ENCODE measurements around the gene DLG2.
"Not testable (repeated sequence)": the region's sequence is repeated elsewhere in the genome, so short reads cannot be mapped to it uniquely, and the experiment has no call there.

Gene DLG2

DNA sequence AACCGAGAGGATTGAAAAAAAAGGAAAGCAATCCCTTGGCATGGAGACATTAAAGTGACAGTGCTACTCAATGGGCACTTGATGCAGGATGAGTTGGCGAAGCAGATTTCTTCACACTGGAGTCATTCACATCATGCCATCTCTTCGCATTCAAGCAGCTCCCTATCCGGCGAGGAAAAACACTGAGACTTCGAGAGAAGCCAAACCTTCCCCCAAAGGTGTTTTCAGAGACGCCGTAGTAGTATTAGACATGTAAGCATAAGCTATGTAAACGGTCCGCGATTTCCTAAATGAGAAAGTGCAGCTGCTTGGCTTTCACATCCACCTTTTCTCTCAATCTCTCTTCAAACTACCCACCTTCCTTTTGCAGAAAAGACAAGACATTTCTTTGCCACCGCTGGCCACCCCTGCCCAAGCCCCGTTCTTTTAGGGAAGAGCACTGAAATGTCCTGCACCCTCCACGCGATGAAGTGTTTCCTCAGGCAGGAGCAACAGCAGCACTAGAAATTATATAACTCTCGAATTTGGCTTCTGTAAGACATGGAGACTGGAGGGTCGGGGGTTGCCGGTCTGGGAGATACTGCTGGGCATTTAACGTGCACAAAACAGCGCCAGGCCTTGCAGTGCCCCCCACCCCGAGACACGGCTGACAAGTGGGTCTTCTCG lies at the start of gene DLG2:
Gene DLG2 (minus strand): TSS at position 13 of the 666 bp plus-strand sequence.
- DNase-seq = no peak

DNA sequence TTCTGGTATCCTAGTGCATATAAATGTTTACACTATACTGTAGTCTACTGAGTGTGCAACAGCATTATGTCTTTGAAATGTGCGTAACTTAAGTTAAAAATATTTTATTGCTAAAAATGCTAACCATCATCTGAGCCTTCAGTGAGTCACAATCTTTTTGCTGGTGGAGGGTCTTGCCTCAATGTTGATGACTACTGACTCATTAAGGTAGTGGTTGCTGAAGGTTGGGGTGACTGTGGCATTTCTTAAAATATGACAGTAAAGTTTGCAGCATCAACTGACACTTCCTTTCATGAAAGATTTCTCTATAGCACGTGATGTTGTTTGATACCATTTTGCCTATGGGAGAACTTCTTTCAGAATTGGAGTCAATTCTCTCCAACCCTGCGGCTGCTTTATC lies 46.2 kb upstream of the DLG2 start:
- DNase-seq = no peak

DNA sequence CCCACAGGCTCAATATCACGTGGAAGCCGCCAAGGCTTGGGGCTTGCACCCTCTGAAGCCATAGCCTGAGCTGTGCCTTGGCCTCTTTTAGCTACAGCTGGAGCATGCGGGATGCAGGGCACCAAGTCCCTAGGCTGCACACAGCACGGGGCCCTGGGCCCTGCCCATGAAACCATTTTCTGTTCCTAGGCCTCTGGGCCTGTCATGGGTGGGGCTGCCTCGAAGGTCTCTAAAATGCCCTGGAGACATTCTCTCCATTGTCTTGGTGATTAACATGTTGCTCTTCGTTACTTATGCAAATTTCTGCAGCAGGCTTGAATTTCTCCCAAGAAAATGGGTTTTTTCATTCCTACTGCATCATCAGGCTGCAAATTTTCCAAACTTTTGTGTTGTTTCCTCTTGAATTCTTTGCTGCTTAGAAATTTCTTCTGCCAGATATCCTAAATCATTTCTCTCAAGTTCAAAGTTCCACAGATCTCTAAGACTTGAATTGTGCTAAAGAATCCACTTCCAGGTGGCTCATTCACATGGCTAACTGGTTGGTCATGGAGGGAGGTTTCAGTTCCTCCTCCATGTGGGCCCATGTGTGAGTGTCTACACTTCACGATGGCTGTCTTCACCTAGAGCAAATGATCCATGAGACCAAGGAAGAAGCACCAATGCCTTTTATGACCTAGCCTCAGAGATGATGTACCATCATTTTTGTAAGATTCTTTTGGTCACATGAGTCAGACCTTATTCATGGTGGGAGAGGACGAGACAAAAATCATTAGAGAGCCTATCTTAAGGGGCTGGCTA lies 45.2 kb upstream of the DLG2 start:
- DNase-seq = no peak

GRCh38 chr11:85670949-85671663 lies 44.0 kb upstream of the DLG2 start:
- not testable (repeated sequence) for DNase-seq

GRCh38 chr11:85668157-85668556 lies 41.0 kb upstream of the DLG2 start:
- no peak for DNase-seq

DNA sequence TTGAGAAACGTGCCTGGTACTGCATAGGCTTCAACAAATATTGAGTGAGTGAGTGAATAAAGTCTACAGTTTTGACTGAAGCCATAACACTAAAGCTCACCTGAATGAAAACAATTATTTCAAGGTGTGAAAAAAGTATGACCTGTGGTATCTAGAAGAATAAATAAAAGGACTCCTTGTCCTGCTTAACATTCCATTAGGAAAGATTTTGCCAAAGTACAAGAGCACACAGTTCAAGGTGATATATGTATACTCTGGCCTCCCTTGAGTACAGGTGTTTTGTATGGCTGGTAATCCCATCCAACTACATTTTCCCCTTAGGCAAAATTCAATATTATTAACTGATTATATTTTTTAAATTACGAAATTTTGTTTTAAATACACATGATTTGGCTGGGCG lies 39.5 kb upstream of the DLG2 start:
- no peak for DNase-seq

DNA sequence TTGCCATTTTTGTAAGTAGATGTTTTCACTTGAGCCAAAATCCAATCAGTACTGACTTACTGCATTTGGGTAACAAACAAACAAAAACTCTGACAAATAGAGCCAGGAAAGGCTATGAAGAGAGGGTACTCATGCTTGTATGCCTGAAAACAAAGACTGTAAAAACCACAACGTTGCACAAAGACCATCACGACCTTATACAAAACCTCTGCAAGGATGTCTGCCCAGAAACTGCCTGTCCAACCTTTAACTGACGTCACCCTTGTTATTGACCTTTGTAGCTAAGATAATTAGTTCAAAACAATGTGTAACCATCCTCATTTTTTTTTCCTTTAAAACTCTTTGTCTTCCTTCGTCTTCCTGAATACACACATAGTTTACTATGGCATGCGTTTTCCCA lies 38.6 kb upstream of the DLG2 start:
- no peak for DNase-seq

DNA sequence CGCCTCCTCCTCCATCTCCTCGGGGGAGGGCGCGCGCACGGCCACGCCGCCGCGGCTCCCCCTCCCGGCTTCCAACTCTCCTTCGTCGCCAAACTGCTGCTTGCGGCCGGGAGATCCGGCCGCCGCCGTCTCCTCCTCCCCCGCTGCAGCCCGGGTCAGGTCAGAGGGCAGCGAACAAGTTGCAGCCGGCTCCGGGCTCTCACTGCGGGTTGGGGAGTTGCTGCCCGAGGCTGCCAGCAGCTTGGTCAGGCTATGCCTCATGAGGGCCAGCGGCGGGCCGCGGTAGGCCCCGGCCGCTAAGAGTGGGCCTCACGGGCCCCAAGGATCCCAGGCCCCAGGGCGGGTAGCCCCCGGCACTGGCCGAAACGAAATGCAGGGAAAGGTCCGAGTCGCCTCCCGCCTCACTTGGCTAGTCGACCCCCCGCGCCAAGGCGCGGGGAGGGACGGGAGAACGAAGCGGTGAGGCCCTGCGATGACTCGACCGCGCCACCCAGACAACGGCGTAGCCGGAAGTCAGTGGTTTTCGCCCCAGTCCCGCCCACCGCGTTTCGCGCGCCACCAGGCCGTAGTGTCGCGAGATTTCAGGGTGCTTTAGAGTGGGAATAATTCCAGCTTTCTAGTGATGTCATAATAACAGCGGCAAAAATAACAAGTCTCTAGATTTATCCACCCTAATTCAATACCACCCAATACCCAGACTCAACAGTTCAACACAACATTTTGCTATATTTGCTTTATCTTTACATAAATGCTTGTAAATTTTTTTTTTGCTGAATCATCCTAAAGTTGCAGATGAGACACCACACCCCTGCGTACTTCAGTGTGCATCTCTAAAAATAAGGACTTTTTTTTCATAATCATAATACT lies 37.7 kb upstream of the DLG2 start, which contains the start of gene CREBZF:
Gene CREBZF (minus strand): TSS at position 515 of the 867 bp plus-strand sequence. CDS start 254 bp downstream, at position 261.
- DNase-seq = peak; percentile 98

DNA sequence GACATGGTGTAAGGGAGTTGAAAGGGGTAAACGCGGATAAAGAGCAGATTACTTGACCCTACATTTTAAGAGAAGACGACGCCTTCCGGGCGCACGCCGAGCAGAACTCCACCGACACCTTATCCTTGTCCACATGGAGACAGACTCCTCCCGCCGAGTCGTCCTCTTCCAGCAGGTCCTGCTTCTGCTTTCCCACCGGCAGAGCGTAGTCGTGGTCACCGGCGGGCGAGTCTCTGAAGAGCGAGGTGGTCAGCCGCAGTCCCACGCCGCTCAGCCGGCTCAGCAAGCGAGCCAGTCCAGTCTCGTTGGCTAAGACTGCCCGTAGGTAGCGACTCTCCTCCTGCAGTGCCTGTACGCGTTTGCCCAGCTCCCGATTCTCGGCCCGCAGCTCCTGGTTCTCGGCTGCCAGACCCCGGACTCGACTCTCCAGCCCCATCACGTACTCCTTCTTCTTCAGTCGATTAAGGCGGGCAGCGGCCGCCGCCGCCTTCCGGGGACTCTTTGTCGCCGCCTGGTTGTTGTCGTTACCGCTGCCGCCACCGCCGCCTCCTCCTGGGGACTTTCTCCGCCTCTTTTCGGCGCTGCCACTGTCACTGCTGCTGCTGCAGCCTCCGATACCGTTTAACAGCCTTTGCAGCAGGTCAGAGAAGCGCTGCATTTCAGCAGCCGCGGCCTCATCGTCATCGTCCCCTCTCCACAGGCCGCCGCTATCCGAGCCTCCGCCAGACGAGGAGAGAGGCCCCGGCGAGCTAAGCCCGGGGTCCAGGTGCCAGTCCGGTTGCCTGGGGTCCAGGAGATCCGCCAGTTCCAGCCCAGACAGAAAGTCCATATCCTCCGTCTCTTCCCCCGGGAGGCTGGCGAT lies 36.8 kb upstream of the DLG2 start:
- peak; percentile 91 for DNase-seq

- no peak for DNase-seq
Measured at GRCh38 chr11:85663080-85663752, 36.1 kb upstream of the DLG2 start.

DNA sequence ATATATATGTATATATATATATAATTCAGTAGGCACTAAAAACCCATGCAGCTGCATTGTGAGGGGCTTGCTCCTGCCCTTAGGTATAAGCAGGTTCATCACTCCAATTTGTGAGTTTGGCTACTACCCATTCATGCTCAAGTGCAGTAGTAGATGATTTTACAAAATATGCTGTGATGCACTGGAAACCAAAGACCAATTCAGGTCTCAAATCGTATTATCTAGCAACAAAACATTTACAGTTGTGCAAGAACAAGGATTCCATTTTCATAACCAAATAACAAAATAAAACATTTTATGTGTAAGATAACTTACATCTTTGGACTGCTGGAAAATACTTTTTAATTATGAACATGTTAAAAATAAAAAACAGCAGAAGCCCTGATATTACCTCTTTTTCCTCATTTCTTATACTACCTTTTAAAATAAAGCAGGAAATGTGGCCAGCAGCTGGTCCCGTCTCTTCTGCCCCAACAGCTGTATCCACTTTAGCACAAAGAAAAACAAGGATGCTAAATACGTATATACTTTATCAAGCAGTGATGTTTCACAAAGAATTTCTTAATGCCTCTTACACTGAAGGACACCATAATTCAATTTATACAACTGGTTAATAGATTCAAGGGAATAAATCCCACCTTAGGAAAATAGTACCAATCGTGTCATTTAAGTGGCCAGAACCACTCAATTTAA lies 35.0 kb upstream of the DLG2 start:
- no peak for DNase-seq

DNA sequence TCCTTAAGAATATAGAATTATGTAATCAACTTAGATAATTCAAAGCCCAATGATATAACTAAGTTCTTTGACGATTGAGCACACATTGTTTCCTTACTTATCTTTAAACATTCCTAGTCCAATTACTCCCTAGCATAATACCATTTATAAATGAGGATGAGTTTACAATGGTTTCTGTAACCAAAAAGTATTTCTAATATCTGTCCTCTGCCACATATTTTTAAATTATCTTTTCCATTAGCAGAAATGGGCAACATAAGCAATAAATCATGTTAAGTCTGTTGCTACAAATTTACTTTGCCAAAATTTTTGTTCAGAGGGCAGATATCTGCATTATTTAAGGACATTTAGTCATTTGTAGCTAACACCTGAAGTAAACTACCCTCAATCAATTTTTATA lies 31.0 kb upstream of the DLG2 start:
- no peak for DNase-seq

- no peak for DNase-seq
Measured at GRCh38 chr11:85656777-85657176, 29.6 kb upstream of the DLG2 start.

DNA sequence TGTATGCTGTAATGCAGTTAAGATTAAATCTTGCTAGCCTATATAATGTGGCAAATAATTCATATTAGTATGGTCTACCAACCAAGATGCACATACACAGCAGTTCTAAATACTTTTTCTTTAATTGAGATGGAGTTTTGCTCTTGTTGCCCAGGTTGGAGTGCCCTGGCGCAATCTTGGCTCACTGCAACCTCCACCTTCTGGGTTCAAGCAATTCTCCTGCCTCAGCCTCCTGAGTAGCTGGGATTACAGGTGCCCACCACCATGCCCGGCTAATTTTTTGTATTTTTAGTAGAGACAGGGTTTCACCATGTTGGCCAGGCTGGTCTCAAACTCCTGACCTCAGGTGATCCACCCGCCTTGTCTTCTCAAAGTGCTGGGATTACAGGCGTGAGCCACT lies 27.2 kb upstream of the DLG2 start:
- not testable (repeated sequence) for DNase-seq

DNA sequence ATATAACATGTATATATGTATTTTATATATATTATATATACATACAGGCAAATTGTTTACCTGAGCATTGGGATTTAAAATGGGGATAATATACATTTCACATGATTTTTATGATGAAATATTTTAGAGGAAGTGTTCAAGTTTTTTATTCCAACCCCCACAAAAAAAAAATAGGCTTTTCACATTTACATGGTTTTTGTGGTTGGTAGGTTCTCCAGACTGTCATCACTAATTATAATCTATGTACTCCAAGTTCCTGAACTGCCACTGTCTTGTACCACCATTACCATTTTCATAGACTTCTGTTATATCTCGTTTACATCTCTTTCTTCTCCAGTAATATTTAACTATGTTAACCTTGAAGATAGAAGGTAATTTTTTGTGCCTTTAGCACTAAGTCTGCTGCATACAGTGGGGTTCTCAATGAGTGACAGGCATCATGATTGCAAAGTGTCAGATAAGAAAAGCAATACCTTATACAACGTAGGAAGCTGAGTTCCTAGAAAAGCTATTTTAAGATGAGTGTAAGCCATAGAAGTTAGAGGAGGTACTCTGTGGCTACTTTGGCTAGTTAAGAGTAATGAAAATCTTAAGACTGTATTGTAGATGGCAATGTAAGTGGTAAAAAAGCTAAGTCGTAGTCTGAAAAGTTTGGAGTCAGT lies 25.8 kb upstream of the DLG2 start:
- no peak for DNase-seq

- no peak for DNase-seq
Measured at GRCh38 chr11:85651118-85651517, 24.0 kb upstream of the DLG2 start.

GRCh38 chr11:85647604-85648299 lies 20.6 kb upstream of the DLG2 start, which contains the start of gene TMEM126A:
Gene TMEM126A, plus strand, starts transcription at chr11:85647967. Its CDS starts 2,289 bp downstream, at chr11:85650256.
- peak; percentile 95 for DNase-seq

GRCh38 chr11:85647078-85647477 lies 19.9 kb upstream of the DLG2 start:
- no peak for DNase-seq

- no peak for DNase-seq
Measured at GRCh38 chr11:85643191-85643614, 16.1 kb upstream of the DLG2 start.

Measured in activated CD8-positive, alpha-beta memory T cell treated with anti-CD3 and anti-CD28 coated beads for 24 hours (primary cell).